Neuronal stem cell (in vitro differentiated cells): Measurements from ENCODE around the gene AMOTL1.

Experiments used
- DNase-seq: peaks from one replicate; pipeline ENCODE4 v3.0.0-alpha.2; 2013; ENCODE audit warnings: low spot score
- H2AFZ ChIP-seq: one replicate; pipeline ENCODE4 v1.6.1; 2013; ENCODE audit warnings: mild to moderate bottlenecking, low read length, inconsistent platforms
- H2AK5ac ChIP-seq: 2 replicates; pipeline ENCODE4 v1.6.1; 2013; ENCODE audit warnings: low read depth, mild to moderate bottlenecking, inconsistent platforms, low read length, moderate library complexity, mixed read lengths
- H2BK120ac ChIP-seq: 2 replicates; pipeline ENCODE4 v1.6.1; 2013; ENCODE audit warnings: low read depth, mild to moderate bottlenecking, inconsistent platforms, low read length, moderate library complexity, mixed read lengths
- H2BK12ac ChIP-seq: one replicate; pipeline ENCODE4 v1.6.1; 2013; ENCODE audit warnings: low read length, inconsistent platforms
- H2BK15ac ChIP-seq: 2 replicates; pipeline ENCODE4 v1.6.1; 2013; ENCODE audit warnings: mild to moderate bottlenecking, low read length, inconsistent platforms, mixed read lengths
- H2BK5ac ChIP-seq: one replicate; pipeline ENCODE4 v1.6.1; 2013; ENCODE audit warnings: inconsistent platforms, mild to moderate bottlenecking, low read length, moderate library complexity
- H3K14ac ChIP-seq: one replicate; pipeline ENCODE4 v1.6.1; 2013; ENCODE audit warnings: low read length, inconsistent platforms
- H3K18ac ChIP-seq: 2 replicates; pipeline ENCODE4 v1.6.1; 2013; ENCODE audit warnings: low read length, inconsistent platforms
- H3K23ac ChIP-seq: 2 replicates; pipeline ENCODE4 v1.6.1; 2013; ENCODE audit warnings: low read depth, mild to moderate bottlenecking, mixed read lengths, low read length, inconsistent platforms; ENCODE audit not compliant: poor library complexity
- H3K27ac ChIP-seq: replicated peaks from 3 replicates; pipeline ENCODE4 v1.5.1; 2013; ENCODE audit warnings: low read length, inconsistent platforms
- H3K27me3 ChIP-seq, 3 experiments: 2 replicates each; pipeline ENCODE4 v1.6.1; 2013; ENCODE audit warnings: low read length in 3 of 3, mild to moderate bottlenecking in 2 of 3, inconsistent platforms in 1 of 3, low read depth in 1 of 3, mixed read lengths in 1 of 3, moderate library complexity in 1 of 3; ENCODE audit not compliant: control insufficient read depth in 3 of 3, insufficient read depth in 3 of 3
- H3K36me3 ChIP-seq, 2 donors: replicated peaks in 1 of 2; 2 replicates each; pipeline ENCODE4 v1.6.1; 2013; ENCODE audit warnings: low read length in 2 of 2; ENCODE audit not compliant: control insufficient read depth in 2 of 2, insufficient read depth in 2 of 2
- H3K4ac ChIP-seq: 2 replicates; pipeline ENCODE4 v1.6.1; 2013; ENCODE audit warnings: inconsistent platforms, mild to moderate bottlenecking, low read length, moderate library complexity
- H3K4me1 ChIP-seq, 2 donors: 1 replicate in 1 of 2; 2 replicates in 1 of 2; pipeline ENCODE4 v1.6.1; 2013; ENCODE audit warnings: low read length in 2 of 2, low read depth in 1 of 2; ENCODE audit not compliant: control insufficient read depth in 2 of 2, insufficient read depth in 1 of 2
- H3K4me2 ChIP-seq: one replicate; pipeline ENCODE4 v1.6.1; 2013; ENCODE audit warnings: mild to moderate bottlenecking, low read length, inconsistent platforms; ENCODE audit not compliant: insufficient read depth, poor library complexity, severe bottlenecking
- H3K4me3 ChIP-seq, 2 donors: 2 replicates each; pipeline ENCODE4 v1.5.1; 2013; ENCODE audit warnings: low read length in 2 of 2, mild to moderate bottlenecking in 2 of 2, inconsistent platforms in 1 of 2, moderate library complexity in 1 of 2
- H3K79me1 ChIP-seq: one replicate; pipeline ENCODE4 v1.6.1; 2013; ENCODE audit warnings: low read depth, mild to moderate bottlenecking, inconsistent platforms, low read length, moderate library complexity
- H3K9ac ChIP-seq: one replicate; pipeline ENCODE4 v1.6.1; 2013; ENCODE audit warnings: mild to moderate bottlenecking, low read depth, low read length, inconsistent platforms; ENCODE audit not compliant: poor library complexity
- H3K9me3 ChIP-seq, 2 donors: replicated peaks in 1 of 2; 2 replicates each; pipeline versions ENCODE3 to v1.6.1; 2013; ENCODE audit warnings: low read length in 2 of 2, mild to moderate bottlenecking in 2 of 2, inconsistent platforms in 1 of 2, low read depth in 1 of 2, mixed read lengths in 1 of 2, moderate library complexity in 1 of 2; ENCODE audit not compliant: control insufficient read depth in 2 of 2, insufficient read depth in 1 of 2
- H4K8ac ChIP-seq: one replicate; pipeline ENCODE4 v1.6.1; 2013; ENCODE audit warnings: low read depth, mild to moderate bottlenecking, inconsistent platforms, low read length, moderate library complexity
- H4K91ac ChIP-seq: one replicate; pipeline ENCODE4 v1.6.1; 2013; ENCODE audit warnings: low read length, low read depth, mild to moderate bottlenecking, inconsistent platforms; ENCODE audit not compliant: poor library complexity
- WGBS, 2 donors: extraction: QIAGEN DNeasy Blood & Tissue Kit; methylation state at CpG; one replicate each; pipeline ENCODE4 v1.1.7; 2013; ENCODE audit warnings: missing lambda C conversion rate in 2 of 2, mixed read lengths in 1 of 2; ENCODE audit not compliant: insufficient read length in 2 of 2, insufficient replicate concordance in 1 of 2; ENCODE audit errors: extremely low coverage in 2 of 2; 5-methylcytosine and 5-hydroxymethylcytosine counted together

AMOTL1 gene

DNA sequence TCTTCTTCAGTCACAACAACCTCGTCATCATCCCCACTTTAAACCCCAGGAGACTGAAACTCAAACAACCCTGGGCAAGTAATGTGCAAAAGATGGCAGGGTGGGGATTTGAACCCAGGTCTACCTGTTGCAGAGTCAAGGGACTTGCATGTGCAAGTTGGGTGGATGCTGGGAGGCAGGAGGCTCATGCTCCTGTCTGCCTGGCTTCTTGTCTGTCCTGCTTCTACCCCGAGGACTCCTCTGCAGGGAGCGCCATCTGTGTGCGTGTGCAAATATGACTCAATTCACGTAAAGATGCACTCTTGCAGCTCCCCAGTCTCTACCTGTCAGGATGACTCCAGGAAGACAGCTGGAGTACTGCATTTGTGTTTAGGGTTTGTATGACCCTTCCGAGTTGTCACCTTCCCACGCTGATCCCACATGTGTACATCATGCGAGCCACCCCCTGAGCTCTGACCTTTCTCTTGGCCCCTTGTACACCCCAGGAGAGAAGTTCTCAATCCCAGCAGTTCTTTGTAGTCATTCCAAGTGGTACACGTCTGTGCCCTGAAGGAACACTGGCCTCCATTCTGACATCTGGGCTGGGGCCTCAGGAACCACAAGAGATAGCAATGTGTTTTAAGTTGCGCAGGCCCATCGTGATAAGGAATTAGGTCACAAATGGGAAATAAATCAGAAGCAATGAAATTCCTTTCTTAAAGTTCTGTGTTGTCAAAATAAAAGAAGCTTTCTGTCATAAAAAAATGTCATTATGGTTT lies 109.5 kb downstream of the AMOTL1 start:
- no peaks in the 10 kb centered on the region for H3K27me3 ChIP-seq
- peaks cover 17 to 99% of the 10 kb centered on the region in 2 donors for H3K36me3 ChIP-seq
- H3K79me1 ChIP-seq: no peaks in the 10 kb centered on the region
- no peak overlapping the region for H2AK5ac ChIP-seq
- H3K23ac ChIP-seq: no peak overlapping the region
- H3K4ac ChIP-seq: no peak overlapping the region
- H2BK15ac ChIP-seq: no peak overlapping the region
- H4K91ac ChIP-seq: no peak overlapping the region
- no peak overlapping the region for H3K9ac ChIP-seq
- no peak for DNase-seq
- no peak overlapping the region for H2BK12ac ChIP-seq
- H3K18ac ChIP-seq: no peak overlapping the region
- no peak overlapping the region for H4K8ac ChIP-seq
- no peak overlapping the region for H3K27ac ChIP-seq
- no peaks in the 10 kb centered on the region for H3K9me3 ChIP-seq
- H3K4me3 ChIP-seq: no peak overlapping the region
- WGBS, 2 donors: no CpG with 5 or more reads among the region's 11 CpGs
- no peak overlapping the region for H2AFZ ChIP-seq
- no peak overlapping the region for H2BK120ac ChIP-seq
- H3K4me2 ChIP-seq: no peak overlapping the region
- peaks cover 2 to 9% of the 10 kb centered on the region in 2 donors for H3K4me1 ChIP-seq
- H2BK5ac ChIP-seq: no peak overlapping the region
- H3K14ac ChIP-seq: no peak overlapping the region

DNA sequence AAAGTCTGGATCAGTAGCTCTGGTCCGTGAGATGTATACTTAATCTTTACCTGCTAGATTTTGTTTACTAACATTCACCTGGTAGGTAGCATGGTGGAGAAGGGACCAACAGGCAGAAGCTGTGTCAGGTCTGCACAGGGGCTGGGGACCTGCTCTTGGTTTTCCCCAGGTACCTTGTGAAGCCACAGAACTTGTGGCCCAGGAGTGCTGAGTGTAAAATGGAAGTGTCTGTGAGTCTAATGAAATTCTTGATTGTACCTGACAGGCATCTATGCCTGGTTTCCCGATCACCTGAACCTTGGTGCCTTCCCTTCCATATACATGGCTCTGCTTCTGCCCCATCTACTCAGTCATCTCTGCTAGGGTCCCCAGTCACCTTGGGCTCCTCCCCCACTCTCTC lies 110.8 kb downstream of the AMOTL1 start:
- peaks cover 2 to 9% of the 10 kb centered on the region in 2 donors for H3K4me1 ChIP-seq
- H4K91ac ChIP-seq: no peak overlapping the region
- H2AK5ac ChIP-seq: no peak overlapping the region
- no peak overlapping the region for H4K8ac ChIP-seq
- H3K18ac ChIP-seq: no peak overlapping the region
- no peak overlapping the region for H3K9ac ChIP-seq
- H3K27me3 ChIP-seq: no peaks in the 10 kb centered on the region
- H3K36me3 ChIP-seq: peaks cover 9 to 95% of the 10 kb centered on the region in 2 donors
- H3K9me3 ChIP-seq: no peaks in the 10 kb centered on the region
- H3K4ac ChIP-seq: no peak overlapping the region
- no peak overlapping the region for H2AFZ ChIP-seq
- no peak overlapping the region for H2BK5ac ChIP-seq
- DNase-seq: no peak
- H2BK15ac ChIP-seq: no peak overlapping the region
- H3K4me3 ChIP-seq: no peak overlapping the region
- no peak overlapping the region for H3K23ac ChIP-seq
- no peak overlapping the region for H3K4me2 ChIP-seq
- H2BK12ac ChIP-seq: no peak overlapping the region
- no peak overlapping the region for H2BK120ac ChIP-seq
- no CpG with 5 or more reads among the region's 2 CpGs for WGBS, 2 donors
- H3K14ac ChIP-seq: no peak overlapping the region
- H3K79me1 ChIP-seq: no peaks in the 10 kb centered on the region
- no peak overlapping the region for H3K27ac ChIP-seq

DNA sequence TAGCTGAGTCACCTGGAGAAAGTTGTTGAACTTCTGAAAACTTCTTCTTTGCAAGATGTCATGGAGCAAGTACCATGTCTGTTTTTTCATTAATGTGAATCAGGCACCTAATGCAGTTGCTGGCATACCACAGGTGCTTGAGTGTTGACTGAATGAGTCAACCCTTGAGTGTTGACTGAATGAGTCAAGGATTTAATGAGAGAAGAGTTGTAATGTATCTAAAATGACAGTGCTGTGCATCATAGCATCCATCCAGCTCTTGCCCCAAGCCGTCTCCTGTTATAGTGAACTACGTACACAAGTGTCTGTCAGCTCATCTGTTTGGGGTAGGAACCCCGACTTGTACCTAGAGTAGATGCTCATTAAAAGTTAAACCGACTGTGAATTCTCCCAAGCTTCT lies 112.1 kb downstream of the AMOTL1 start:
- Histone ChIP-seq H2BK15ac (no peak overlapping the region), H2BK120ac (no peak overlapping the region), H3K79me1 (no peaks in the 10 kb centered on the region), H4K8ac (no peak overlapping the region), H2AK5ac (no peak overlapping the region), H3K14ac (no peak overlapping the region), H3K36me3 (peaks cover 9 to 94% of the 10 kb centered on the region in 2 donors), H3K4me3 (no peak overlapping the region), H3K18ac (no peak overlapping the region), H3K4me1 (peaks cover 4 to 9% of the 10 kb centered on the region in 2 donors), H2BK5ac (no peak overlapping the region), H2BK12ac (no peak overlapping the region), H3K4ac (no peak overlapping the region), H3K27me3 (no peaks in the 10 kb centered on the region), H2AFZ (no peak overlapping the region), H4K91ac (no peak overlapping the region), H3K9me3 (no peaks in the 10 kb centered on the region), H3K27ac (no peak overlapping the region), H3K4me2 (no peak overlapping the region), H3K23ac (no peak overlapping the region), H3K9ac (no peak overlapping the region)
- no CpG with 5 or more reads among the region's 4 CpGs for WGBS, 2 donors
- DNase-seq: no peak

DNA sequence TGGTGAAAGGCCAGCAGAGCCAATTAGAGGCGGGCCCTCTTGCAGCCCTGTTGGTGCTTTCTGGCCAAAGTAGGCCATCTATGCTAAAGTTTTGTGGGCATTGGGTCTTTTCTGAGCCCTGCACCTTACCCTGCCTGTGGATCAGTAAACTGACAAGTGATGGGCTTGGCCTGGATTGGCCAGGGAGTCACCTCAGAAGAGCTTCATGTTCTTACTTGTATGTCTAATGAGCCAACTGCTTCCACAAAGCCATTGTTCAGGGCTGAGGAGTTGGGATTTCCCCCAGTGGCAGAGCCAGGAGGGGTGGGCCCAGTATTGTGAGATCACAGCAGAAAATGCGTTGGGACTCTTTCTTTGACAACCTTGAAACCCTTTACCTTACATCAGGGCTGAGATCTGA lies 114.8 kb downstream of the AMOTL1 start:
- Histone ChIP-seq H3K27ac (no peak overlapping the region), H3K79me1 (no peaks in the 10 kb centered on the region), H3K27me3 (no peaks in the 10 kb centered on the region), H2BK5ac (no peak overlapping the region), H3K9me3 (peaks cover 5 to 16% of the 10 kb centered on the region in 2 donors), H4K8ac (no peak overlapping the region), H2BK120ac (no peak overlapping the region), H2AK5ac (no peak overlapping the region), H2BK12ac (no peak overlapping the region), H3K36me3 (peaks cover 7 to 80% of the 10 kb centered on the region in 2 donors), H3K4ac (no peak overlapping the region), H3K14ac (no peak overlapping the region), H4K91ac (no peak overlapping the region), H3K23ac (no peak overlapping the region), H3K4me1 (peaks cover 0 to 5% of the 10 kb centered on the region in 2 donors), H3K4me2 (no peak overlapping the region), H2AFZ (no peak overlapping the region), H3K18ac (no peak overlapping the region), H3K9ac (no peak overlapping the region), H2BK15ac (no peak overlapping the region), H3K4me3 (no peak overlapping the region)
- DNase-seq: no peak
- WGBS, 2 donors: no CpG with 5 or more reads among the region's 2 CpGs
